Retinal pigment epithelial cell (primary cell): ENCODE results near the gene NUAK1.

Experiments used
- DNase-seq: peaks from one replicate; pipeline ENCODE4 v3.0.0-alpha.2; 2010; ENCODE audit warnings: low read depth
- H3K4me3 ChIP-seq: 2 replicates; pipeline ENCODE4 v1.5.1; 2011; ENCODE audit warnings: mild to moderate bottlenecking, low read length, control low read depth, moderate library complexity
- TF ChIP-seq, protein P1 (sequence below): conservative IDR thresholded peaks from 2 replicates; pipeline ENCODE4 v1.5.1; 2011; ENCODE audit warnings: low read depth, low read length, control low read depth, inconsistent platforms

Gene NUAK1

GRCh38 chr12:106141003-106141402 is 2.2 kb upstream of the NUAK1 start:
- TF ChIP-seq, protein P1, sequence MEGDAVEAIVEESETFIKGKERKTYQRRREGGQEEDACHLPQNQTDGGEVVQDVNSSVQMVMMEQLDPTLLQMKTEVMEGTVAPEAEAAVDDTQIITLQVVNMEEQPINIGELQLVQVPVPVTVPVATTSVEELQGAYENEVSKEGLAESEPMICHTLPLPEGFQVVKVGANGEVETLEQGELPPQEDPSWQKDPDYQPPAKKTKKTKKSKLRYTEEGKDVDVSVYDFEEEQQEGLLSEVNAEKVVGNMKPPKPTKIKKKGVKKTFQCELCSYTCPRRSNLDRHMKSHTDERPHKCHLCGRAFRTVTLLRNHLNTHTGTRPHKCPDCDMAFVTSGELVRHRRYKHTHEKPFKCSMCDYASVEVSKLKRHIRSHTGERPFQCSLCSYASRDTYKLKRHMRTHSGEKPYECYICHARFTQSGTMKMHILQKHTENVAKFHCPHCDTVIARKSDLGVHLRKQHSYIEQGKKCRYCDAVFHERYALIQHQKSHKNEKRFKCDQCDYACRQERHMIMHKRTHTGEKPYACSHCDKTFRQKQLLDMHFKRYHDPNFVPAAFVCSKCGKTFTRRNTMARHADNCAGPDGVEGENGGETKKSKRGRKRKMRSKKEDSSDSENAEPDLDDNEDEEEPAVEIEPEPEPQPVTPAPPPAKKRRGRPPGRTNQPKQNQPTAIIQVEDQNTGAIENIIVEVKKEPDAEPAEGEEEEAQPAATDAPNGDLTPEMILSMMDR: no peak
- no peak for DNase-seq
- peak overlapping the region; percentile 81 for H3K4me3 ChIP-seq

DNA sequence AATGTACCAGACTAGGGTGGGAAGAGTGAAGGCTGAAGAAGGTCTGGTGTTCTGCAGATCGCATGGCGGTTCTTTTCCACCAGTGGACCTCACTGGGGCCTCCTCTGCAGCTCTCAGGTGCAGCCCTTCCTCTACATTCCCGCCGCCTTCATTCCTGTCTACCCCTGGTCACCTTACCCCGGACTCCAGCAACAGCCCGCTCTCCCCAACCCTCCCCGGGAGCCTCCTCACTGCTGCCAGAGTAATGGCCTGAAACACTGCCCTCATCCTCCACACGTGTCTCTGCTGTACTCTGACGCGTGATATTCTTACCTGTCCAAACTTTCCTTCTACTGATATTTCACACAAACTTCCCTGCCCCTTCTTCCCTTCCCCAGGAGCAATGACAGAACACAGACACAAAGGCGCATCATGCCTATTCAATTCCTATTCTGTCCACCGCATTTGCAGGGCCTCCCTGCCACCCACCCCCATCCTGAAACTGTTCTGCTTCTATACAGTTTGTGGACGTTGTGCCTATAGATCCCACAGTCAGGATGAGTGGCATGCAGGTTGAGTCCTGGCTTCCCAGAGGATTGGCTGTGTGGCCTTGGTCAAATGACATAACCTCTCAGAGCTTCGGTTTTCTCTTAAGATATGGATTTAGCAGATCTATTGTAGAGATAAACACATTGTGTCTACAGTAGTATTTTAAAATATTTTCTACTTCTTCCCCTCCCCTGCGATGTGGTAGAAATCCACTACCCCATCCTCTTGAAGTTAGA is 1.7 kb upstream of the NUAK1 start:
- peak overlapping the region; percentile 81 for H3K4me3 ChIP-seq
- TF ChIP-seq, protein P1: no peak
- no peak for DNase-seq

DNA sequence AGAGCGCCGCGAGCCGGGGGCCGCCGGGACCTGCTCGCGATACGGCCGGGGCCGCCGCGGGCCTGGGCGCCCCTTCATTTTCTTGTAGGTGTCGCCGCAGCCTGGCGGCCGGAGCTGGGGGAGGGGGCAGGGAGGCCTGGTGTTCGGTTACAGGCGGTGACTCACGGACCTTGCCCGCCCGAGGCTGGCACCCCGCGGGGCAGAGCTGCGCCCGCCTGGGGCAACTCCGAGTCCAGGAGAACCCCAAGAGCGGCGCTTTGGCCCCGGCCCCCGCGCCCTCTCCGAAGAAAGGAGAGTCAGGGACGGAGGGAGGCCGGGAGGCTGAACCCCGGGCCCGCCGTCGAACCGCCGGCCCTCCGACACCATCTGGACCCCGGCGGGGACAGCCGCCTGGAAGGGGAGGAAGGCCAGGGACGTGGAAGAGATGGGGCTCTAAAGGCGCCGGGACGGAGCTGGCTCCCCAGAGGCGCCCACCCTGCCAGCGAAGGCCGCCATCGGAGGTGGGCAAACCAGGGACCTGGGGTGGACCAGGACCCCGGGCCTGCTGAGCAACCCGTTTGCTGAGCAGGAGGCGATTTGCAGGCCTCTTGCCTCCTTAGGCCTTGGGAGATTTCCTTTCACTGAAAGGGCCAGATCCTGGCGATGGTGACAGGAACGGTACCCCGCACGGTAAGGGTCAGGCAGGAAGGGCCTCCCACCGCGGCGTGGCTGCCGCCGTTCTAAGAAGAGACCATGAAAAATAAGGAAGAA is 843 bp upstream of the NUAK1 start:
- peak; percentile 66 for DNase-seq
- H3K4me3 ChIP-seq: peak overlapping the region; percentile 81
- TF ChIP-seq, protein P1: no peak

DNA sequence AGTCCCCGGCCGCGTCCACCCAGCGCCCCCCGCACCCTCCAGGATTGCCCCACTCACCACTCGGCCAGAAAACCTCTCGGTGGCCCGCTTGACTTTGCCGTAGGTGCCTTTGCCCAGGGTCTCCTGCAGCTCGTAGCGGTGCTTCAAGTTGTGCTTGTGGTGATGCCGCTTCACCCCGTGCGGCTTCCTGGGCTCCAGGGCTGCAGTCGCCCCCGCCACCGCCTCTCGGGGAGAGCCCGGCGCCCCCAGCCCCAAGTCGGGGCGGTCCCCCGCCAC is 459 bp downstream of the NUAK1 start:
- peak overlapping the region; percentile 81 for H3K4me3 ChIP-seq
- TF ChIP-seq, protein P1: no peak
- no peak for DNase-seq

DNA sequence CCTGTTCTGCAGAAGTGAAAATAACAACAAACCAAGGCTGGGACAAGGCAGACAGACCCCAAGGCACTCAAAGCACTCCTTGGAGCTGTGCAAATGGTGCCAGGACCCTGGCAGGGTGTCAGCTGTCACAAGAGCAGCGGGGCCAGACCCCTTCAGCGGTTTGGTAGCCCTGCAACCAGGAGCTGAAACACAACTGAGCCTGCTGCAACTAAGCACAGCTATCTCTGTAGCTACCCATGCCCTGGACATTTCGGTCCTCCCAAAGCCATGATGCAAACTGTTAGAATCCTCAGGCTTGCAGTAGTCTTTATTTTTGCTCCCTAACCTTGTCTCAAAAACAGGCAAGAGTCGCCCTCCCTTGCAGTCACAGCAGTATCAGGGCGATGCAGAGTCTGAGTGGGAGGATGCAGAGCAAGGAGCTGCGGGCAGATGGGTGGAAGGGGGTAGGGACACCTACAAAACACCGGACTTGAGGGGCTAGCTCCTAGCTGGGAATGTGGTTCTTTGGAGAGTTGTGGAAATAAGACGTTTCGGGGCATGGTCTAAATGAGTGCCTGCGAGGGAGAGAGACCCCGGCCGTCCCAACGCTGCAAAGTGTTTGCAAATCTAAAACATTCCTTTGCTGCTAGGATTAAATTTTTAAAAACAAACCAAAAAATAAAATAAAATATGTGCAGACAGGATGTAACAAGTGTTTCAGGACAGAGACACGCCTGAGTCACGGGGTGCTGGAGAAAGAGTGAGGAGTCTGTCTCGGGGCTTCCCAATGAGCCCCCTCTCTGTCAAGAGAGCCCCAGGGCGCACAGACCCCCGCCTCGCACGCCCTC is 1.0 kb downstream of the NUAK1 start:
- TF ChIP-seq, protein P1: no peak
- peak overlapping the region; percentile 81 for H3K4me3 ChIP-seq
- no peak for DNase-seq

DNA sequence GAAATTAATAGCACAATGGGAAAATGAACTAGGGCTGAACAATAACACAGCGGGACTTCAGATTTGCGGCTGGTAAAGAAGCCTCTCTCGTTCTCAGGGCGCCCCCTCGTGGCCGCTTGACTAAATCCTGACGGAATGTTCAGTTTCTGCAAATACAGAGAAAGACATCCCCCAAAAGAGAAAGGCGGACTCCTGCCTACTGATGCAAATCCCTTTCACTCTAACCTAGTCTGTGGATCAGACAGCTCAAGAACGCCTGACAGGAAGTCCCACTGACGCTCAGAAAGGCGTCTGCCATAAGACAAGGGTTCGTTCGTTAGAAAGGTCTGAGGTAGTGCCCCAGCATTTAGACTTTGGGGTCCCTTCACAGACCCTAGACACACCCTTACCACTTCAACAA is 2.5 kb downstream of the NUAK1 start:
- H3K4me3 ChIP-seq: peak overlapping the region; percentile 36
- TF ChIP-seq, protein P1: peak; percentile 65
- no peak for DNase-seq
